ENCODE data around the gene NPNT.

The NPNT gene

DNA sequence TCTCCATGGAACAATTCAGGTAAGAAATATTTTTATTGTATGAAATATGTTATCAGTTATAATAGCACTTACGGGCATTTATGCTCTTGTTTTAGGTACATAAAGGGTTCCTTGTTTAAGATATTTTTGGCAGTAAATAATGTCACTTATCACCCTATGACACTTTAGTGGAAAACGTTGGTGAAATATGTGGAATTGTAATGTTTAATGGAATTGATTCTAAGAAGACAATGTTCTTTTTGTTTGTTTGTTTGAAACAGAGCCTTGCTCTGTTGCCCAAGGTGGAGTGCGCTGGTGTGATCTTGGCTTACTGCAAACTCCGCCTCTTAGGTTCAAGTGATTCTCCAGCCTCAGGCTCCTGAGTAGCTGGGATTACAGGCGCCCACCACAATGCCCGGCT lies 17.4 kb downstream of the NPNT start:
- DNase-seq (ENCODE audit: low read depth in 1 of 2, low spot score in 1 of 2): no peak

GRCh38 chr4:105917171-105917685 lies 22.0 kb downstream of the NPNT start:
- DNase-seq (ENCODE audit: low read depth in 1 of 2, low spot score in 1 of 2): no peak

- no peak for DNase-seq (ENCODE audit: low read depth in 1 of 2, low spot score in 1 of 2)
Measured at GRCh38 chr4:105921301-105921700, 26.0 kb downstream of the NPNT start.

DNA sequence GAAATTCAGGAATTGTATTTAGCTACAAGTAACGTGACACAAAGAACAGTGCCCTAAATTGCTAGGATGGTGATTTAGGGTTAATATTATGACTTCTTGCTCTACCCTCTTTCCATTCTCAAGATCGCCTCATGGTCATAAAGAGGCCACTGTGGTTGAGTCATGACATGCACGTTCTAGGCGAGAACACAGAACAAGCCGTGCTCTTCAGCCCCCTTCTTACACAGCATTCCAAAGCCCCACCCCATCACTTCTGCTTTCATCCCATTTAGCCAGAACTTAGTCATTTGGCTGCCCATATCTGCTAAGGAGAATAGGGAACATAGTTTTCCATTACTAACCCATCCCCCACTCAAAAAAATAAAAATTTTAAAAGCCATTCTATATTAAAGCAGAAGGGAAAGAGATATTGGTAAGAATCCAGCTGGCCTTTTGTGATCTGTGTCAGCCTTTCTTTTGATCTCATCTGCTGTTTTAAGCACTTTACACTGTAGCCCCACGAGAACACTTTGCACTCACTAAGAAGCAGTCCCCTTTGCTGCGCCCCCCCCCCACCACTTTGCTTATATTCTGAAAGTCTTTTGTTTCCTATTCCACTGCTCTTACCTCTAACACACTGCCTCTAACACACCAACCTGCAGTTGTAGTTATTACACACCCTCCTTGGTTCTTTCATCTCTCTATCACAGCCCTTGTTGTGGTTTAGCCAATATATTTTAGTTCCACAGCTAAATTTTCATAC lies 28.4 kb downstream of the NPNT start:
- DNase-seq (ENCODE audit: low read depth in 1 of 2, low spot score in 1 of 2): no peak

GRCh38 chr4:105924341-105924740 lies 29.1 kb downstream of the NPNT start:
- DNase-seq (ENCODE audit: low read depth in 1 of 2, low spot score in 1 of 2): no peak

- DNase-seq (ENCODE audit: low read depth in 1 of 2, low spot score in 1 of 2): no peak
Measured at GRCh38 chr4:105930698-105931097, 35.4 kb downstream of the NPNT start.

DNA sequence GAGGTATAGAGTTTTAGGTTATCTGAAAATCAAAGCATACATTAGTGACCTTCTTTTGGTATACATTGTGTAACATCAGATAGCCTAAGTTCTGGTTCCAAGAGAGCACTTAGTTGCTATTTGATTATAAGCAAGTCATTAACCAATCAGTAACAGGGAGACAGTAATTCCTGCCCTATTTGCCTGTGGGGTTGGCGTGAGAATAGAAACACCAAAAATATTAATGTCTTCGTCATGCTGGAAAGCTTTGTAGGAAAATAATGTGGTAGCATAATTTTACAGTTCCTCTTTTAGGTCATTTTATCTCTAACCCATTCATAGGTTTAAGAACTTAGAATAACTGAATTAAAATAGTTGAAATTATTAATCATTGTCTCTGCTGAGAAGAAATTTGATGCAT lies 37.8 kb downstream of the NPNT start:
- no peak for DNase-seq (ENCODE audit: low read depth in 1 of 2, low spot score in 1 of 2)

- no peak for DNase-seq (ENCODE audit: low read depth in 1 of 2, low spot score in 1 of 2)
Measured at GRCh38 chr4:105934386-105934785, 39.1 kb downstream of the NPNT start.

- no peak for DNase-seq (ENCODE audit: low read depth in 1 of 2, low spot score in 1 of 2)
Measured at GRCh38 chr4:105936901-105937300, 41.6 kb downstream of the NPNT start.

DNA sequence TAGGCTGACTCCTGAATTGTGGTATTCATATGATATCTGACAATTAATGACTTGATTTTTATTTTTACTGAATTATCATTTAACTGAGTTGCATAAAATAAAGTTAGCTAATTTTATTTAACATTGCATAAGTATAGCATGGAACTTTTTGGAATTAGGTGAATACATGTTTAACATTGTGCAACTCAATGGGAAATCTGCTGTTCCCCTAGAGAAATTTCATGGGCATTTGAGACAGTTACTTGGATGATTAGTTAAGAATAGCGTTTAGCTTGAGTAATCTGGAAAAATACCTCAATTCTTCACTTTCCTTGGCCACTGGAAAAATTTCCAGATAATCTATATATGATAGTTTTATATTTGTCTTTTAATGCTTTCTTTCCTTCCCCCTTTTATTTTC lies 42.5 kb downstream of the NPNT start:
- no peak for DNase-seq (ENCODE audit: low read depth in 1 of 2, low spot score in 1 of 2)

DNA sequence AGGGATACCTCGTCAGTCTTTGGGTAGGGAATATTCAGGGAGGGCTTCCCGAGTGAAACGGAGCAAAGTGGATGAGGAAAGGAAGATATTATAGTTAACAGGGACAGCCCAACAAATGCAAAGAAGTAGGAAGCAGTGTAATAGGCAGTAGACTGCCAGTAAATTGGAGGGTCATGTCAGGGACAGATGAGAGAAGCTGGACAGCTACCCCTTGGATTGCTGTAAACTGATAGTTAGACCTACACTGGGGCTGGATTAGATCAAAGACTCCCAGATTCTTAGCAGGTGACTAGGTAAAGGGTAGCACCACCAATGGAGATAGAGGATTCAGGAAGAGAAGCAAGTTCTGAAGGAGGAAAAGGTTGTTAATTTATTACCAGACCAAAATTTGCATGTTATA lies 48.0 kb downstream of the NPNT start:
- DNase-seq (ENCODE audit: low read depth in 1 of 2, low spot score in 1 of 2): no peak

DNA sequence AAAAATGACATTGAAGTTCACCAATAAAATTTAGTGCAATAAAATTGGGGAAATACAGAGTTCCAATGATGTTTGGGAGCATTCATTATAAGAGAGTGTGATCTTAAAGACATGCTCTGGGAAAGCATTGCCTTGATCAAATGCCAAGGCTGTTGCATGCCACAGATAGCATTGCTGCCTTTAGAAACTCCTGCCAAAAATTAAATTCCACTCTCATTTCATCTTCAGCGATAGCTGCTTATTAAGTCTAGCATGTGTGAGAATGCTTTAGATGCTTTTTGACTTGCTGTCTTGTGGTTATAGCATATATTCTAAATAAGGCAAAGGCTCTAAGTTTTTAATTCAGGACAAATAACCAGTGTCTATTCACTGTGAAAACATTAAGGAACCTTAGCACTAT lies 49.3 kb downstream of the NPNT start:
- no peak for DNase-seq (ENCODE audit: low read depth in 1 of 2, low spot score in 1 of 2)

DNA sequence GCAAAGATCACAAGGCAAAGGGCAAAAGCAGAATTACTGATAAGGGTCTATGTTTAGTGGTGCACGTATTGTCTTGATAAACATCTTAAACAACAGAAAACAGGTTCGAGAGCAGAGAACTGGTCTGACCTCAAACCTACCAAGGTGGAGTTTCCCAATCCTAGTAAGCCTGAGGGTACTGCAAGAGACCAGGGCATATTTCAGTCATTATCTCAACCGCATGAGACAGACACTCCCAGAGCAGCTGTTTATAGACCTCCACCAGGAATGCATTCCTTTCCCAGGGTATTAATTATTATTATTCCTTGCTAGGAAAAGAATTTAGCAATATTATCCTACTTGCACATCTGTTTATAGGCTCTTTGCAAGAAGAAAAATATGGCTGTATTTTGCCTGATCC lies 51.5 kb downstream of the NPNT start:
- DNase-seq (ENCODE audit: low read depth in 1 of 2, low spot score in 1 of 2): no peak

DNA sequence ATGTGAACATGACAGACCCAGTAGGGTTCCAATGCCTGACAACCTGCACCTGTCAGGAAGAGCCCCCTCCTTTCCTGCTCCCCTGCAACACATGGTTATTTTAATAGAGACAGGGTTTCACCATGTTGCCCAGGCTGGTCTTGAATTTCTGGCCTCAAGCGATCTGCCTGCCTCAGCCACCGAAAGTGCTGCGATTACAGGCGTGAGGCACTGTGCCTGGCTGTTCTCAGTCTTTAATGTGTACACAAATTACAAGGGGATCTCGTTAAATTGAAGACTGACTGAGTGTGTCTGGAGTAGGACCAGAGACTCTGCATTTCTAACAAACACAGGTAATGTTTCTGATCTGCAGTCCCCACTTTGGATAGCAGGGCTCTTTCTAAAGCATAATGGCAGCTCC lies 55.4 kb downstream of the NPNT start:
- no peak for DNase-seq (ENCODE audit: low read depth in 1 of 2, low spot score in 1 of 2)

GRCh38 chr4:105951198-105951597 lies 55.9 kb downstream of the NPNT start:
- DNase-seq (ENCODE audit: low read depth in 1 of 2, low spot score in 1 of 2): no peak

GRCh38 chr4:105952591-105952990 lies 57.3 kb downstream of the NPNT start:
- DNase-seq (ENCODE audit: low read depth in 1 of 2, low spot score in 1 of 2): no peak

DNA sequence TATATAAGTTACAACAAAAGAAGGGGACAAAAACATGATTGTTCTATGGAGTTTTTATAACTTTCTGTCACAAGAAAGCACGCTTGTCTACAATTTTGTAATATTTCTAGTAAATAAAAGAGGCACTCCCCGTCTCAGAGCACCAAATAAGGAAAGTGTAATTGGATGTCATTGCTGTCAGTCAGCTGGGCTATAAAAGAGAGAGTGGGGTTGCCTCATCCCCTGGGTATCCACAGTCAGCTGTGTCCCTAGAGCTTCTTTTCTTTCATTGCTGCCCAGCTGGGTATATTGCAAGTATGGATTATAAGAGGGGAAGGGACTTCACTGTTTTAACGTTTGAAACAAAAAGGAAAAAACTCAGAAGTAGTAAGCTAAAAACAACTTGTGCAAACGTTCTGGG lies 61.3 kb downstream of the NPNT start:
- no peak for DNase-seq (ENCODE audit: low read depth in 1 of 2, low spot score in 1 of 2)

DNA sequence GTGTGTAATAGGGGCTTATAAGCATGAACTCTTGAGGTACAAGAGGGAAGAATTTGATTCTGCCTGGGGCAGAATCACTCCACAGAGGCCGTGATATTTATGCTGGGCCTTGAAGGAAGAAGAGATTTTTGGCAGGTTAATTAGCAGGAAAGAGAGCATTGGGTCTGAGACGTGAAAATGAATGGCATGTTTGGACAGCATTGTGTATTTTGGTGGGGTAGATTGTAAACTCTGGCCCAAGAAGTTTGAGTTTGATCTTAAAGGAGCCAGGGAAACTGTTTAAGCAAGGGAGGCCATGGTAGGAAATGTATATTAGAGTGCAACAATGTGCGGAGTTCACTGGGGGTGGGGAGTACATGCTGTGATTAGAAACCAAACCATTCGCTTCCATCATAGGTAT lies 62.4 kb downstream of the NPNT start:
- no peak for DNase-seq (ENCODE audit: low read depth in 1 of 2, low spot score in 1 of 2)

DNA sequence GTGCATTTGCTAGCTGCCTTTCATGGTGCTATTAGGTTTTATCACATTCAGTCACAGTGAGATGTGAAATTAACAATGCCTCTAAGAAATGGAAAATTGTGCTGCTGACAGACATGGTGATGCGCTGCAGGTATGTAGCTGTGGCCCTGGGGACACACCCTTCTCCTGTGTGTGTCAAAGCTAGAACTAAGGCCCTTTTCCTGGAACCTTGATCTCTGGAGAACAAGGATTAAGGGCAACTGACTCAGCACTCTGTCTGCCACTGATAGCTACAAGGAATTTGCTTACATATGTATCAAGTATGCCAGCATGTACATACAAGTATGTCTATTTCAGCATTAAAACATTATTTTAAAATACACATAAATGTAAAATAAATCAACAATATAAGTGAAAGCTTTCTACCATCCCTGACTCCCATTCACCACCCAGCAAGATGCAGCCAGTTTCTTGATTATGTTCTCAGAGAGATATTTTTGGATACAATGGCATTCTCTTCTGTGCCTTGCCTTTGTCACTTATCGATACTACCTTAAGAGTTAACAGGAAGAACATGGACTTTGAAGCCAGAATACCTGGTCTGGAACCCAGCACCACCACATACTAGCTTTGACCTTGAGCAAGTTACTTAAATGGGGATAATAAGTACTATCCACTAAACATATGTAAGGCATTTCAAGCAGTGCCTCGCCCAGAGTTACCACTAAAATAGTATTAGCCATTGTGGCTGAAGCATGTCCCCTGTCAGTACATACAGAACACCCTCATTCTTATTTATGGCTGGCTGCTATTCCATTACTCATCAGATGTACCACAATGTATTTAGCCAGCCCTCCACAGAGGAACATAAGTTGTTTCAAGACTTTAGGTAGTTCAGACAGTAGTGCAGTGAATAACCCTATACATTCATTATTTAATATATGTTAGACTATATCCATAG lies 68.5 kb downstream of the NPNT start:
- no peak for DNase-seq (ENCODE audit: low read depth in 1 of 2, low spot score in 1 of 2)

DNA sequence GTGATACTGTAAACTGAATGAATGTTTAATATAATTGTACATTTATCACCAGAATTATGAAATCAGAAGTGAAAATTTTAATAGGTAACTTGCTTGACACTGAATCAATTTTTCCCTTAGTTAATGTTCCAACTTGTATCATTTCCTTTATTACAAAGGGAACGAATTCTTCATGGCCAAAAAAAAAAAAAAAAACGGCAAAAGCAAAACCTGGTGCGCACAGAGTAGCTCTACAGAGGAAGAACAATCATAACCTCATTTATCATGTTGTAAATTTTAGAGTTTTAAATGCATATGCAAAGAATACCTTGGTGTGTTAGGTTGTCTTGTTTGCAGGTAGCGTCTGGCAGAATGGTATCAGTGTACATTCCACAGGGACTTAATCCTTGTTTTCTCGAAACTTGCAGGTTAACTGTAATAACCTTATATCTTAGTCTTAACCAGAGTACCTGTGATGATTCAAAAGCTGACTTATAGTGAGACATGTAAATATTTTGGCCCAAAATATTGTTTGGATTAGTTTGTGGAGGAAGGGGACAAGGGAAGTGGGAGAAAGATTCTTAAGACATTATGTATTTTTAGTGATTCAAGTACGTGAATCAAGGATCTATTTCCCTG lies 70.0 kb downstream of the NPNT start:
- DNase-seq (ENCODE audit: low read depth in 1 of 2, low spot score in 1 of 2): no peak

DNA sequence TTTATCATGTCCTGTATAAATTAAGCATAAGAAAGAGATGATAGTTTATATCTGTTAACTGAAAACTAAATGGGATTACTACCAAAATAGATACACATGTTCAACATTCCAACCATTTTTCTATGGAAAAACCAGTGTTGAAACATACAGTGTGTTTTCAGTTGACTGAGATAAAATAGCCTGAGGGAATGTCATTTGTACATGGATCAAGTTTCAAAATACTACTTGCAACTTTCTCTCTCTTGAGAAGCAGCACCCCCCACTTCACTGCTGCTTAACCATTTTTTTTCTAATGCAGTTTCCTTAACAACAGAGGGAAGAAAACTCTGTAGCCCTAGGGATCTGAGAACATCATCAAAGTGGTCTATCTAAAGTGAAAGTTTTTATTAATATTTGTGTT lies 70.8 kb downstream of the NPNT start:
- DNase-seq (ENCODE audit: low read depth in 1 of 2, low spot score in 1 of 2): no peak
